H9 (cell line): Measurements from ENCODE around the gene MRC1. TPM values are rescaled to one million over a fixed set of nuclear protein-coding genes. Genes with fewer than 3 reads are reported as not detected.

Source experiments
- DNase-seq: peaks from one replicate; pipeline ENCODE4 v3.0.0-alpha.2; 2017
- H2AFZ ChIP-seq: one replicate; pipeline ENCODE4 v1.6.1; 2013; ENCODE audit warnings: mild to moderate bottlenecking, low read length, control low read depth, moderate library complexity
- H2AK5ac ChIP-seq: 2 replicates; pipeline ENCODE4 v1.6.1; 2013; ENCODE audit warnings: low read length, control low read depth, mixed read lengths; ENCODE audit not compliant: insufficient read length
- H2BK120ac ChIP-seq: one replicate; pipeline ENCODE4 v1.6.1; 2013; ENCODE audit warnings: low read depth, mild to moderate bottlenecking, low read length, control low read depth, inconsistent platforms; ENCODE audit not compliant: poor library complexity, severe bottlenecking
- H2BK12ac ChIP-seq: 2 replicates; pipeline ENCODE4 v1.6.1; 2013; ENCODE audit warnings: low read length, control low read depth, mixed read lengths, low read depth; ENCODE audit not compliant: insufficient read length
- H2BK15ac ChIP-seq: 2 replicates; pipeline ENCODE4 v1.6.1; 2013; ENCODE audit warnings: low read depth, low read length, control low read depth
- H2BK20ac ChIP-seq: one replicate; pipeline ENCODE4 v1.6.1; 2013; ENCODE audit warnings: low read depth, mild to moderate bottlenecking, low read length, control low read depth, inconsistent platforms; ENCODE audit not compliant: poor library complexity, severe bottlenecking
- H2BK5ac ChIP-seq: 2 replicates; pipeline ENCODE4 v1.6.1; 2013; ENCODE audit warnings: low read length, control low read depth, mixed read lengths; ENCODE audit not compliant: insufficient read length
- H3K14ac ChIP-seq: 2 replicates; pipeline ENCODE4 v1.6.1; 2013; ENCODE audit warnings: low read length, control low read depth; ENCODE audit not compliant: insufficient read depth
- H3K18ac ChIP-seq: 2 replicates; pipeline ENCODE4 v1.6.1; 2013; ENCODE audit warnings: low read depth, mild to moderate bottlenecking, mixed read lengths, low read length, control low read depth; ENCODE audit not compliant: insufficient read length
- H3K23ac ChIP-seq: 2 replicates; pipeline ENCODE4 v1.6.1; 2013; ENCODE audit warnings: low read length, control low read depth, mixed read lengths, low read depth; ENCODE audit not compliant: insufficient read length
- H3K23me2 ChIP-seq: 2 replicates; pipeline ENCODE4 v1.6.1; 2013; ENCODE audit warnings: low read depth, mild to moderate bottlenecking, mixed read lengths, low read length, control low read depth; ENCODE audit not compliant: insufficient read length, poor library complexity, severe bottlenecking
- H3K27ac ChIP-seq: 2 replicates; pipeline ENCODE4 v1.5.1; 2013; ENCODE audit warnings: low read length, control low read depth, mixed read lengths, low read depth; ENCODE audit not compliant: insufficient read length
- H3K27me3 ChIP-seq: 2 replicates; pipeline ENCODE4 v1.6.1; 2013; ENCODE audit warnings: low read length, control low read depth, inconsistent platforms; ENCODE audit not compliant: insufficient read depth
- H3K4ac ChIP-seq: 2 replicates; pipeline ENCODE4 v1.6.1; 2013; ENCODE audit warnings: low read depth, mild to moderate bottlenecking, control low read depth, inconsistent platforms, low read length, moderate library complexity
- H3K4me1 ChIP-seq: 2 replicates; pipeline ENCODE4 v1.6.1; 2013; ENCODE audit warnings: low read length, control low read depth, inconsistent platforms; ENCODE audit not compliant: insufficient read depth
- H3K4me2 ChIP-seq: 2 replicates; pipeline ENCODE4 v1.6.1; 2013; ENCODE audit warnings: low read length, control low read depth, mixed read lengths; ENCODE audit not compliant: insufficient read length, insufficient read depth
- H3K56ac ChIP-seq: 2 replicates; pipeline ENCODE4 v1.6.1; 2013; ENCODE audit warnings: low read depth, mild to moderate bottlenecking, mixed read lengths, low read length, control low read depth; ENCODE audit not compliant: insufficient read length
- H3K79me1 ChIP-seq: 2 replicates; pipeline ENCODE4 v1.6.1; 2013; ENCODE audit warnings: low read depth, mild to moderate bottlenecking, moderate library complexity, low read length, control low read depth, inconsistent platforms; ENCODE audit not compliant: insufficient read depth, poor library complexity, severe bottlenecking
- H3K79me2 ChIP-seq: 2 replicates; pipeline ENCODE4 v1.6.1; 2013; ENCODE audit warnings: low read length, control low read depth, inconsistent platforms; ENCODE audit not compliant: insufficient read depth
- H3K9ac ChIP-seq: 2 replicates; pipeline ENCODE4 v1.6.1; 2013; ENCODE audit warnings: low read length, control low read depth, mixed read lengths; ENCODE audit not compliant: insufficient read length; ENCODE audit errors: extremely low read depth
- H3K9me3 ChIP-seq: one replicate; pipeline ENCODE4 v1.6.1; 2013; ENCODE audit warnings: low read depth, low read length, inconsistent platforms; ENCODE audit not compliant: control insufficient read depth
- H3T11ph ChIP-seq: one replicate; pipeline ENCODE4 v1.6.1; 2013; ENCODE audit warnings: mild to moderate bottlenecking, low read length, control low read depth, inconsistent platforms
- H4K20me1 ChIP-seq: one replicate; pipeline ENCODE4 v1.6.1; 2013; ENCODE audit not compliant: control insufficient read depth, insufficient read length, insufficient read depth
- H4K5ac ChIP-seq: 2 replicates; pipeline ENCODE4 v1.6.1; 2013; ENCODE audit warnings: low read depth, mild to moderate bottlenecking, mixed read lengths, low read length, control low read depth; ENCODE audit not compliant: insufficient read length
- H4K8ac ChIP-seq: replicated peaks from 2 replicates; pipeline ENCODE4 v1.6.1; 2013; ENCODE audit warnings: low read length, control low read depth, mixed read lengths, low read depth; ENCODE audit not compliant: insufficient read length
- H4K91ac ChIP-seq: 2 replicates; pipeline ENCODE4 v1.6.1; 2013; ENCODE audit warnings: low read depth, mild to moderate bottlenecking, moderate library complexity, mixed read lengths, low read length, control low read depth; ENCODE audit not compliant: insufficient read length
- H3K27ac Mint-ChIP-seq, 3 experiments: 2 replicates in 2 of 3; 3 replicates in 1 of 3; pipeline ENCODE4 v1.8.0; 2020 to 2021; ENCODE audit warnings: mixed read lengths in 3 of 3, mild to moderate bottlenecking in 1 of 3, moderate library complexity in 1 of 3
- H3K27me3 Mint-ChIP-seq: 2 replicates; pipeline ENCODE4 v1.8.0; 2021; ENCODE audit warnings: low read depth, mild to moderate bottlenecking, moderate library complexity, mixed read lengths
- H3K36me3 Mint-ChIP-seq, 3 experiments: 2 replicates in 2 of 3; 3 replicates in 1 of 3; pipeline ENCODE4 v1.8.0; 2020 to 2021; ENCODE audit warnings: low read depth in 3 of 3, mixed read lengths in 3 of 3; ENCODE audit not compliant: insufficient read depth in 1 of 3
- H3K4me1 Mint-ChIP-seq, 2 experiments: 2 replicates each; pipeline ENCODE4 v1.8.0; 2020; ENCODE audit warnings: mixed read lengths in 2 of 2
- H3K4me3 Mint-ChIP-seq, 2 experiments: 2 replicates in 1 of 2; 3 replicates in 1 of 2; pipeline ENCODE4 v1.8.0; 2020 to 2021; ENCODE audit warnings: mild to moderate bottlenecking in 2 of 2, mixed read lengths in 2 of 2, moderate library complexity in 1 of 2
- H3K9me3 Mint-ChIP-seq, 2 experiments: 2 replicates in 1 of 2; 3 replicates in 1 of 2; pipeline ENCODE4 v1.8.0; 2020; ENCODE audit warnings: mild to moderate bottlenecking in 2 of 2, mixed read lengths in 2 of 2, moderate library complexity in 1 of 2
- WGBS: extraction: QIAGEN DNeasy Blood & Tissue Kit; methylation state at CpG from one replicate; pipeline ENCODE4 v1.1.7; 2013; ENCODE audit warnings: missing lambda C conversion rate, low lambda C conversion rate, mixed read lengths; ENCODE audit not compliant: insufficient read length; ENCODE audit errors: extremely low coverage; 5-methylcytosine and 5-hydroxymethylcytosine counted together
- total RNA-seq: library from RNA; stranded (reverse); gene quantifications from 2 replicates; pipeline ENCODE4 v1.2.1, GENCODE V29; 2021
- TF ChIP-seq, protein P1 (sequence below): fragments of 200-600 bp; sonication (generic); conservative IDR thresholded peaks from 3 replicates; pipeline ENCODE4 v1.8.0; 2021; ENCODE audit warnings: antibody characterized with exemption, mild to moderate bottlenecking

Gene MRC1
- total RNA-seq, 1 experiment from 2014 or later = not detected

DNA sequence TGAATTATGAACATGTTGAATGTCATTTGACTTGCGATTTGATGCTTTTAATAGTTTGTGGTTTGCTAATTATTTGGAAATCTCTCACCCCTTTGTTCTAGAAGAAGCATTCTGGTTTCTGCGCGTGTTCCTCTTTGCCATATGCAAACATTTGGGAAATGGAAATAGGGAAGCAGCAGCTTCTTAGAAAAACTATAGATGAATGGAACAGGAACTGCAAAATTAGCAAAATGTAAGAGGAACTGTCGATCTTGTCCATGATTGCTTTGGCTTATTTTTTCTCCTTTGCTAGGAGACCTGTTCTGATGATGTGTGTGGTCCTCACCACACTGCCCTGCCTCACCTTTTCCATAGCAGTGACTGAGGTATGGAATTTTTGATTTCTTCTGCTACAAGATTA, 38.1 kb upstream of the MRC1 start:
- no peak overlapping the region for H4K5ac ChIP-seq
- H3T11ph ChIP-seq = no peak overlapping the region
- H3K23me2 ChIP-seq = no peaks in the 10 kb centered on the region
- H3K4ac ChIP-seq = no peak overlapping the region
- no peak overlapping the region for H3K23ac ChIP-seq
- DNase-seq = no peak
- H3K56ac ChIP-seq = no peak overlapping the region
- peaks cover 4% of the 10 kb centered on the region in 2 experiments; a peak in 4 of 5 replicates for H3K9me3 Mint-ChIP-seq
- H3K27ac Mint-ChIP-seq = no peak overlapping the region
- H3K36me3 Mint-ChIP-seq = no peaks in the 10 kb centered on the region
- no peaks in the 10 kb centered on the region for H3K79me1 ChIP-seq
- no peaks in the 10 kb centered on the region for H4K20me1 ChIP-seq
- WGBS = no CpG with 5 or more reads among the region's 4 CpGs
- H3K4me1 Mint-ChIP-seq = 0 out of 4 replicates have a peak, but pooled peaks cover 0 to 3% of the 10 kb centered on the region in 2 experiments
- H3K27ac ChIP-seq = no peak overlapping the region
- H3K9me3 ChIP-seq = no peaks in the 10 kb centered on the region
- no peak overlapping the region for H2AK5ac ChIP-seq
- H2BK20ac ChIP-seq = no peak overlapping the region
- peaks cover 43% of the 10 kb centered on the region for H3K27me3 Mint-ChIP-seq
- no peaks in the 10 kb centered on the region for H3K79me2 ChIP-seq
- no peak overlapping the region for H2AFZ ChIP-seq
- H3K9ac ChIP-seq = no peak overlapping the region
- TF ChIP-seq, protein P1, sequence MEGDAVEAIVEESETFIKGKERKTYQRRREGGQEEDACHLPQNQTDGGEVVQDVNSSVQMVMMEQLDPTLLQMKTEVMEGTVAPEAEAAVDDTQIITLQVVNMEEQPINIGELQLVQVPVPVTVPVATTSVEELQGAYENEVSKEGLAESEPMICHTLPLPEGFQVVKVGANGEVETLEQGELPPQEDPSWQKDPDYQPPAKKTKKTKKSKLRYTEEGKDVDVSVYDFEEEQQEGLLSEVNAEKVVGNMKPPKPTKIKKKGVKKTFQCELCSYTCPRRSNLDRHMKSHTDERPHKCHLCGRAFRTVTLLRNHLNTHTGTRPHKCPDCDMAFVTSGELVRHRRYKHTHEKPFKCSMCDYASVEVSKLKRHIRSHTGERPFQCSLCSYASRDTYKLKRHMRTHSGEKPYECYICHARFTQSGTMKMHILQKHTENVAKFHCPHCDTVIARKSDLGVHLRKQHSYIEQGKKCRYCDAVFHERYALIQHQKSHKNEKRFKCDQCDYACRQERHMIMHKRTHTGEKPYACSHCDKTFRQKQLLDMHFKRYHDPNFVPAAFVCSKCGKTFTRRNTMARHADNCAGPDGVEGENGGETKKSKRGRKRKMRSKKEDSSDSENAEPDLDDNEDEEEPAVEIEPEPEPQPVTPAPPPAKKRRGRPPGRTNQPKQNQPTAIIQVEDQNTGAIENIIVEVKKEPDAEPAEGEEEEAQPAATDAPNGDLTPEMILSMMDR = no peak
- H4K91ac ChIP-seq = no peak overlapping the region
- no peak overlapping the region for H2BK12ac ChIP-seq
- H3K27me3 ChIP-seq = peaks cover 5% of the 10 kb centered on the region; the same call in 1 of the 2 replicates
- H2BK15ac ChIP-seq = no peak overlapping the region
- no peak overlapping the region for H3K14ac ChIP-seq
- H2BK120ac ChIP-seq = no peak overlapping the region
- peaks cover 3% of the 10 kb centered on the region; the same call in 1 of the 2 replicates for H3K4me1 ChIP-seq
- H3K4me2 ChIP-seq = no peak overlapping the region
- no peak overlapping the region for H4K8ac ChIP-seq
- no peak overlapping the region for H3K4me3 Mint-ChIP-seq
- H3K18ac ChIP-seq = no peak overlapping the region
- no peak overlapping the region for H2BK5ac ChIP-seq
